ENCODE measurements around the gene FASN. TPM values are rescaled to one million over a fixed set of nuclear protein-coding genes. Genes with fewer than 3 reads are reported as not detected.

Gene FASN
- total RNA-seq, 1 experiment from 2014 or later: 49.5 TPM

DNA sequence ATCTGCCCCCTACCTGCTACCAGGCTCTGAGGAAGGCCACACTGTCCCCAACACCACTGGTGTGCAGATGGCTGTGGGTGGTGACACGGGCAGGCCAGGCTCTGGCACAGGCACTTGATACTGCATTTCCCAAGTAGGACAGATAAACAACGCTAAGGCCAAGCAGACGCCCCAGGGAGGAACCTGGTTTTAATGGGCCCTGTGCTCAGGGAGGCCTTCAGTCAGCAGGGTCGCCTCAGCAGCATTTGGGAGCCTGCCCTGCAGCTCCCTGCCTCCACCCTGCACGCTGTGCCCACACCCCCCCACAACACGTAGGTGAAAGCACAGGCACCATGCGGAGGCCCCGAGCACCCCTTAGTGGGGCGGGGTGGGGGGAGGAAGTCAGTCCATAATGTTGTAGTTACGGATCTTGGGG is 3.3 kb upstream of the FASN start:
- DNase-seq (ENCODE audit: low read depth): no peak

DNA sequence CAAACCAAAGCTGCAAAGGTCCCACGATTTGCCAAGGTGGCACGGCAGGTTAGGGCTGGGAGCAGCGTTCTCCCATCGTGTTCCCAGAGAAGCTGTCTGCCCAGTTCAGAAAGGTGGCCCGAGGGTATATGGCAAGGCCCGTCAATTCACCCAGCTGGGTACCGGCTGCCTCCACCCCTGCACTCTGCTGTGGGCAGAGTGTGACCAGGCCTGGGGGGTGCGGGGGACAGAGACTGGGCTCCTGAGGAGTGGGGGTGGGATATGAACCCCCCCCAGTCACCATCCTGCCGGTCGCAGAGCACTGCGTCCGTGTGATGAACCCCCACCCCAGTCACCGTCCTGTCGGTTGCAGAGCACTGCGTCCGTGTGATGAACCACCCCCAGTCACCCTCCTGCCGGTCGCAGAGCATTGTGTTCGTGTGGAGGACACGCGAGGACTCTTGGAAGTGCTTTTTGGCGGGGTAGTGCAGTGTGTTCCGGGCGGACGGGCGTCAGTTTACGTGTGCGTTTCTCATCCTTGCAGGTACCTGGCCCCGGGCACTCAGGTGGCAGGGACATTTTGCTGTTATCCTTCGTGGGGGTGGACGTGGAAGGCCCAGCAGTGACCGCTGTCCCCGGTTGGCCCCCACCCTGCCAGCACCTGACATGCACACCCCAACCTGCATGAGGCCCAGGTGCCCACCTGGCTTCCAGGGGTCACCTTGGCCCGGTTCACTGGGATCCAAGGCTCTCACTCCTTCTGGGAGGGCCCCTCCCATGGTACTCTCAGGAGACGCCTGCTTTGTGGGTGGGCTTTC is 2.7 kb upstream of the FASN start:
- DNase-seq (ENCODE audit: low read depth): no peak

DNA sequence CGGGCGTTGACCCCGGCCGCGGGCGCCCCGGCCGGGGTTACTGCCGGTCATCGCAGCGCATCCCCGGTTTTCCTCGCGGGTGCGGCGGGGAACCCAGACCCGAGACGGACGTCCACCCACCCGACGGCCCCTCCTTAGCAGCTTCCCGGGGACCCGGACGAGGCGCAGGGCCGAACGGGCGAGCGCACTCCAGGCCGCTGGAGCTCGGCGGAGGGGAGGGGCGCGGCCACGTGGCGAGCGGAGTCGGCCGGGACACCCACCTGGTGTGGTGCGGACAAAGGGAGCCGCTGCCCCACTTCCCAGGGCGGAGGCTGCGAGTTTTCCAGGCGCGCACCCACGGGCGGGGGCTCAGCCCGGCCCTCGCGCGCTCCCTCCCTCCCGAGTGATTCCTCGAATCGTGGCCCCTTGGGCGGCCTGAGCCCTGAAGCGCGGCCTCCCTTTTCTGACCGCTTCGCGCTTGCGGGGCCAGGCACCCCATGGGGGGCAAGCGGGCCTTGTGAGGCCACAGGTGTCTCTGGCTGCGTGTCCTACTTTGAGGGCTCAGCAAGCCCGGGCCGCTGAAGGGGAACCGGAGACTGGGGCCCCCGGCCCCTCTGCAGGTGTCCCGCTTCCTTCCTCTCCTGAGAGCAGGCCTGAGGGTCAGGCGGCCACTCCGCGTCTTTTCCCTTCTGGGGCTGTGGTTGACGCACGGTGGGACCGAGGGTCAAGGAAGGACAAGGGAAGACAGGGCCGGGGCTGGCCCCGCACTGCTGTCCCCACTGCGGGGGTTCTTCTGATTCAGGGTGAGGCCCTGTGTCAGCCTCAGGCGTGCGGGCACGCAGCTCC is 1.1 kb upstream of the FASN start:
- no peak for DNase-seq (ENCODE audit: low read depth)

DNA sequence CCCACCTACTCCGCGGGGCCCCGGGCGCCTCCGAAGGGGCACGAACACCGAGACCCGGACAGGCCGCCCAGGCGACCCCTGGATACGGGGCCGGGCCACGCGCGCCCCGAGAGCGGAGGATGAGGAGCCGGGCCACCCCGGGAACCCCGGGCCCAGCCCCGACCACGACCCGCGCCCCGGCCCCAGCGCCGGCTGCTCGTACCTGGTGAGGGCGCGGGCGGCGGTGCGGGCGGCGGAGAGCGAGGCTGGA is 192 bp downstream of the FASN start:
- DNase-seq (ENCODE audit: low read depth): no peak

DNA sequence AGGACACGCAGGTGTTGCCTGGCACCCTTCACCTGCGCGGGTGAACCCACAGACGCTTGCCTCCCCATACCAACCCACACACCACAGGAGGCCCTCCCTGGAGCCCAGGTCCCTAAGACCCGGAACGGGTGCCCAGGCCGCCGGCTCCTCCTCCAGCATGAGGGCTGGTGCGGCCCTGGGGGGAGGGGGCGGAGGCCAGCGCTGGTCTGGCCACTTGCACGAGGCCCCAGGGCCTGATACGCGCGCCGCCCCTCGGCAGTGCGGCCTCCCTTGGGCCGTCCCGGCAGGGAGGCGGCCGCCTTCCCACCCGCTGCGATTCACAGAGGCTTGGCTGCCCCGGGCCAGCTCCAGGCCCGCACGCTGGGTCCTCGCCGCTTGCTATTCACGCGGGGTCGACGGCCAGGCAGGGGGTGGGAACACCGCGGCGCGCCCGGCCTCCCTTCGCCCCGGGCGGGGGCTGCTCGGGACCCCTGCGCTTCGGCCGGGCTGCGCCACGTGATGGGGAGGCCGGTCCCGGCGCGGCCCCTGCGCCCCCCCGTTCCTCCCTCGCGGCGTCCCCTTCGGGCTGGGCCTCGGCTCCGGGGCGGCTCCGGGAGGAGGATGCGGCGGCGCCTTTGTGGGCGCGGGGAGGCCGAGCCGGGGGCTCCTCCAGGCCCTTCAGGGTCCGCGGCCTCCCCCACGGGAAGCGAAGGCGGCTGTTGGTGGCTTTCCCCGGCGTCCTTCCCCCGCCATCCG is 685 bp downstream of the FASN start:
- peak; percentile 70 for DNase-seq (ENCODE audit: low read depth)

DNA sequence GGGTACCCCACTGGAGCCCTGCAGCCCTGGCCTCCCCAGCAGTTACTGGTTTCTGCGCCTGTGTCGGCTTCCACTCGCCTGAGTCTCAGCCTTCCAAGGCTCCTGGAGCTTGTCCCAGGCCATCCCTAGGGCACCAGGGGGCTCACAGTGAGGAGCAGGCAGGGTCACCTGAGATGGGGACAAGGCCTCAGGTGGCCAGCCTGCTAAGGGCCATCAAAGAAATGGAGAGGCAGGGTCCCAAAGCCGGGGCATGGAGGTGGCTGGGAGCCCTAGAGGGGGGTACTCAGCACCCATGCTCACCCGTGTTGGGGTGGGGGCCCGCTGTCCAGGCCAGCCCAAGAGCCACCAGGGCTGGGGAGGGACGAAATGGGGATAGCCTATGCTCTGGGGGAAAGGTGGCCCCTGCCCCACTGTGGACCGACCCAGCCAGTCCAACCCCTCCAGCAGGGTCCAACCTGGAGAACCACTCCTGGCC is 1.3 kb downstream of the FASN start:
- no peak for DNase-seq (ENCODE audit: low read depth)

DNA sequence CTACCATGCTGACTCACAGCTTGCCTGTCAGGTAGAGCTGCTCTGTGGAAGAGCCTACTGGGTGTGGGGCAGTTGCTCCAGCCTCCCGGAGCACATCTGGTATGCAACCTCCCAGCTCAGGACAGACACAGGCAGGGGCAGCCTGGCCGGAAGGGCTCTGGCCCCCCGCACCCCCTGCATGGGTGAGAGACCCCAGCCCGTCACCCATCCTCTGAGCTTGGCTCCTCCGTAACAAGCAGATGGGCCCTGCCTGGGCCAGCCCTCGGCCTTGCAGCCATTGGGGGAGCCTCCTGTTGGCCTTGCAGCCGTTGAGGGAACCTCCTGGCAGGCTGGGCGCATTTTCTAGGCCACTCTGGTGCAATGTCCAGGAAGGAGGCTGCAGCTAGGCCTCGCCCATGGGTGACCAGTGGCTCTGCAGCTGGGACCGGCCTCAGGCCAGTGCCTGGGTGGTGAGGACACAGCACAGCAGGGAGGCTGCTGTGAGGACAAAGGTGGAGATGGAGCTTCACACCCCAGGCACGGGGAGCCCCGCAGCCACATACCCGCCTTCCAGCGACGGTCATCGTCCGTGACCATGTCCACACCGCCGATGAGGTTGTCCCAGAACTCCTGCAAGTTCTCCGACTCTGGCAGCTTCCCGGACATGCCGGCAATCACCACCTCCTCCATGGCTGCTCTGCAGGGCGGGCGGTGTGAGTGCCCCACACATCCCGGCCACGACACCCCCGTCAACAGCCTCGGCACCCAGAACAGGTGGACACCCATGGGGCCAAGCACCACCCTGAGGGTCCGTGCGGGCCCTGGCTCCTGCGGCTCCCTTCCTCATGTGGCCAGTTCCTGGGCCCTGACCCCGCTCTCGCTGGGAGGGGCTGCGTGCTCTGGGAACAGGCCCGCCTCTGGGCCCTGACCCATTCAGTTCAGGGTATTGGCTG is 2.0 kb downstream of the FASN start:
- no peak for DNase-seq (ENCODE audit: low read depth)

DNA sequence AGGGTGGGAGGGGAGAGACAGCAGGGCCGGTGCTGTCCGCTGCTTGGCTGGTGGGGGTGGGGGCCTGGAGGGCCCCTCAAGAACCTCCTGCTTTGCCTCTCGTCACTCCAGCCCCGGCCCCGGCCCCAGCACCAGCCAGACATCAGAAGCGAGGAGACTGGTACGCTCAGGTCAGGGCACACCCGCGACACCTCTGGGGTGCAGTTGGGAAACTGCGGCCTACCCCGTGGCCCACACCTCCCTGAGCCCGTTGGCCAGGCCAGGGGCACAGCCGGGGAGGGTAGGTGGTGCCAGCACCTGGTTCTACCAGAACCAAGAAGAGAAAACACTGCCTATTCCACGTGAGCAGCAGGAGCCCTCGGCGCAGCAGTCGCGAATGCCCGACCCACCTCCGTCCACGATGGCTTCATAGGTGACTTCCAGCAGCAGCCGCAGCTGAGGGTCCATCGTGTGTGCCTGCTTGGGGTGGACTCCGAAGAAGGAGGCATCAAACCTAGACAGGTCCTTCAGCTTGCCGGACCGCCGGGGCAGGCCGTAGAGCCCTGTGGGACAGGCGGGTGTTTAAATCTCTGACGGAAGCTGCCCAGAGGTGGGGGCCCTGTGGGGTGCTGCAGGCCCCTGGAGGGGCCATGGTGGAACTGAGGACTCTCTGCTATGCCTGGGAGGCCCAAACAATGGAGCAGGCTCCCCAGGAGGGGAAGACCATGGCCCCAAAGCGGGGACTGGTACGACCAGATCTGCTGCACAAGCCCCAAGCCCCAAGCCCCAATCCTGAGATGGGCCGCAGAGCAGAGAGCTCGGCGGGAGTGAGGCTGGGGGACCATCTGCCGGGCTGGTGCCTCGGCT is 2.9 kb downstream of the FASN start:
- no peak for DNase-seq (ENCODE audit: low read depth)

DNA sequence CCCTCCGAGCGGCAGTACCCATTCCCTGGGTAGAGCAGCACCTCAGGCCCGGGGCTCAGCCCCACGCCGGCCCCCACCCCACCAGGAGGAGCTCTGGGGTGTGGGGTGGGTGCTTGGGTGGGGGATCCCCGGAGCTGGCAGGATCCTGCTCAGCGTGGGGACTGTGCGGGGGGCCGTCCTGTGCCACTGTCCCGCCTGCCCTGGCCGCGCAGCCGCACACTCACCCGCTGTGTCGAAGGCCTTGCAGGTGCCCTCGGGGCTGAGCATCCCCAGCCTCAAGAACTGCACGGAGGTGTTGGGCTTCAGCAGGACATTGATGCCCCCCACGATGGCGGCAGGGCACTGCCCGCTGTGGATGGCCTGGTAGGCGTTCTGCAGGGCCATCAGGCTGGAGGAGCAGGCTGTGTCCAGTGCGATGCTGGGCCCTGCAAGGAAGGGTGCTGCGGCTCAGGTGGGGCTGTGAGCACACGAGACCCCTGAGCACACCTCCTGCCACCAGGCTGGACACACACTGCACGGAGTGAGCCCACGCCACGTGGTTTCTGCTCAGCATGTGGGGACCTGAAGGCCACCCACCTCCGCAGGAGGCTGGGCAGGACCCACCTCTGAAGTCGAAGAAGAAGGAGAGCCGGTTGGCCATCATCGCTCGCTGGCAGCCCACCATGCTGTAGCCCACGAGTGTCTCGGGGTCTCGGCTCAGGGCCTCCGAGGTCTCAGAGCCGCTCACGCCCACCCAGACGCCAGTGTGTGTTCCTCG is 4.9 kb downstream of the FASN start:
- no peak for DNase-seq (ENCODE audit: low read depth)

DNA sequence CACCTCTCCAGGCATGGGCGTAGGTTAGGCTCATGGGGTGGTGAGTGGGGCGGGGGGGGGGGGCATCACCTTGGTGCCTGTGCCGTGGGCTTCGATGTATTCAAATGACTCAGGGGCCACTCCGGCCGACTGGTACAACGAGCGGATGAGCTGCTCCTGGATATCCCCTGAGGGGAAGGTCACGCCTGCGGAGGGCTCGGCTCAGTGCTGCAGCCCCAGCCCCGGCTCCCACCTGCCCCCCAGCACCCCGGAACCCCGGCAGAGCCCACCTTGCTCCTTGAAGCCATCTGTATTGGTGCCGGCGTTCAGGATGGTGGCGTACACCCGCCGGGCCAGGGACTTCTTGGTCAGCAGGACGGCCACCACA is 5.4 kb downstream of the FASN start:
- no peak for DNase-seq (ENCODE audit: low read depth)

DNA sequence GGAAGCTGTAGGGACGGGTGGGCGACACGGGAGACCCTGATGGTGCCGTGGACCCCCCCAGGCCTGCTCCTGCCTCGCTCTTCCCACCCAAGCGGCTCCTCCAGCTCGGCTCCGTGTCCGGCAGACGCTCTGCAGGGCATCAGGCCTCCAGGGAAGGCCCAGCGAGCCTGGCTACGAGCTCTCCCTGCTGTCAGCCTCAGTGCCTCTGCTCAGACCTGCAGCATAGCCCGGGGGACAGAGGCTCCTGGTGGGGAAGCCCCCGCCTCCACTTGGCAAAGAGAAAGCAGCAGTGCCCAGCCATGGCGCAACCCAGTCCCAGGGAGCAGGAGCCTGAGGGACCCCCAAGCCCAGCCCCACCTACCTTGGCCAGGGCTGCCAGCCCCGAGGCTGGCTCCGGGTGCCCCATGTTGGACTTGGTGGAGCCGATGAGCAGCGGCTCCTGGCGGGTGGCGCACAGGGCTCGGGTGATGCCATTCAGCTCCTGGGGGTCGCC is 5.9 kb downstream of the FASN start:
- DNase-seq (ENCODE audit: low read depth): no peak

DNA sequence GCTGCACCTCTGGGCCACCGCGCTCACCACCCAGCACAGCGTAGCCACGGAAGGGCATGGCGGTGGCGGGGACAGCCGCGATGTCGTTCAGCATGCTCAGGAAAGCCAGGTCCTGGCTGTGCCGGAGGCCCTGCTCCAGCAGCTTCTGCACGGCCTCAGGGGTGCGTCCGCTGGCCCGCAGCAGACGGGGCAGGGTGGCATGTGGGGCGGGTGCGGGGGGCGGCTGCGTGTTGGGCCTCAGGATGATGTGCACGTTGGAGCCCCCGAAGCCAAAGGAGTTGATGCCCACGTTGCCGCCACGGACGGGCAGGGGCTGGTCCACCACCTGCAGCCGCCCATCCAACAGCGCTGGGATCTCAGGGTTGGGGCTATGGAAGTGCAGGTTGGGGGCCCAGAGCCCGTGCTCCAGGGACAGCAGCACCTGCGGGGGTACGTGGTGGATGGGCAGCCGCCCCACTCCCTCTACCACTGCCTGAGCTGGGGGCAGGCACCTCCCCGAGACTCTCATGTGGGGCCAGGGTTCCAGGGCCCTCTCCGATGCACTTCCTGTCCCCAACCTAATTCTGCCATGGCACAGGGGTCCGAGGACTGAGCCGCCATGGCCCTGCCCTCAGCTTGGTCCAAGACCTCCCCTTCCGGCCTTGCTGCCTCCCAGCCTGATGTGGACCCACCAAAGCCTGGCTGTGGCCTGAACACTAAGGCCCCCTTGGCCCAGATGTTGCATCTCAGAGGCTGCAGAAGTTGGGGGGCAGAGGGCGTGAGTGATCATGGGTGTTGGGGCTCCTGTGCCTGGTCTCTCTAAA is 6.6 kb downstream of the FASN start:
- no peak for DNase-seq (ENCODE audit: low read depth)

DNA sequence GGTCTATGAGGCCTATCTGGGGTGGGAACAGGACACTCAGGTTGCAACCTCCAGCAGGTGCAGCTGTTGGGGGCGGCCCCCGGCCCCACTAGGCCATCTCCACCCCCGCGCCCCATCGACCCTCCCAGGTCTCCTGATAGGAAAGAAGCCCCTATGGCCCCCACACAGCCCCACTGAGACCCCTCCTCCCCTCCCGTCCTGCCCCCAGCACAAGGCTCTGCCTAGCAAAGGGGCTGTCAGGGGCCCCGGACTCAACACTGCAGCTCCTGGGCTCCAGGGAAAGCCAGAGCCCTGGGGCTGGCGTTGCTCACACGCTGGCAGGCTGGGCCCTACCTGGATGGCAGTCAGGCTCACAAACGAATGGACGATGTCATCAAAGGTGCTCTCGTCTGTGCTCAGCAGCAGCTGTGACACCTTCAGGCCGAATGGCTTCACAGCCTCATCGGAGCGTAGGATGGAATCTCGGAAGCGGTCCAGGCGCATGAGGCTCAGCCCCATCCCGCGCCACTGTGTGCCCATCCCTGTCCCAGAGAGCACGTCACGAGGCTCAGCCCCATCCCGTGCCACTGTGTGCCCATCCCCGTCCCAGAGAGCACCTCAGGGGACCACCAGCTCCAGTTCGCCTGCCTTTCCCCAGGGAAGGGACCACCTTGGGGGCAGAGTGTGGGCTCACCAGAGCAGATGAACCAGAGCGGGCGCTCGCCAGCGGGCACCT is 7.3 kb downstream of the FASN start:
- no peak for DNase-seq (ENCODE audit: low read depth)

DNA sequence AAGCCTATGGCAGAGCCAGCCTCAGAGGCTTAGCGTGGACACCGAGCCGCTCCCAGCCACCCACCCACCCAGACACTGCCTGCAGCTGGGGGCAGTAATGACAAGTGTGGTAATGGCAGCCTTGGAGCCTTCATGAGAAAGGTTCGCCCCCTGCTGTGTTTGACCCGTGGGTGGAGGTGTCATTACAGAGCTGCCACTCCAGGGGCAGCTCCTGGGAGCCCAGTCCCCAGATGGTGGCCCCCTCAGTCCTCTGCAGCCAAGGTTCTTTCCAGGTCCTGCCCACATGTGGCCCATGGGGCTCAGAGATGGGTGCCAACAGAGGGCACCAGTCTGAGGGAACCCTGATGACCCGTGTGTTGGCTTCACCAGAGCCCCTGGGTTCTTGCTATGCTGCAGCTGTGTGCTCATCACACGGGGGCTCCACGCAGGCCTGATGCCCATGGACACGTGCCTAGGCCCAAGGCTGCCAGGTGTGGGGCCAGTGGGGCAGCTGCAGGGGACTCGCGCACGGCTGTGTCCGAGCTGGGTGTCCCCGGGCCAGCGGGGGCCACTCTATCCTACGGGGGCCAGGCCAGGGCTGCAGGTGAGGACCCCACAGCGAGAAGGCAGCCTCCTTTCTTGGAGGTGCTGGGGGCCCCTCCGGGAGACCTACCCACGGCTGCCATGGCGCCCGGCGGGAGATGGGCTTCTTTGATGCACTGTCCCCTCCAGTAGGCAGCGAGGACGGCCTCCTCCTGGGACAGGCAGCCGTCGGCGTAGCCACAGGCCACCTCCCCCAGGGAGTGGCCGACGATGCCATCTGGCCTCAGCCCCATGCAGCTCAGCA is 8.1 kb downstream of the FASN start:
- no peak for DNase-seq (ENCODE audit: low read depth)

DNA sequence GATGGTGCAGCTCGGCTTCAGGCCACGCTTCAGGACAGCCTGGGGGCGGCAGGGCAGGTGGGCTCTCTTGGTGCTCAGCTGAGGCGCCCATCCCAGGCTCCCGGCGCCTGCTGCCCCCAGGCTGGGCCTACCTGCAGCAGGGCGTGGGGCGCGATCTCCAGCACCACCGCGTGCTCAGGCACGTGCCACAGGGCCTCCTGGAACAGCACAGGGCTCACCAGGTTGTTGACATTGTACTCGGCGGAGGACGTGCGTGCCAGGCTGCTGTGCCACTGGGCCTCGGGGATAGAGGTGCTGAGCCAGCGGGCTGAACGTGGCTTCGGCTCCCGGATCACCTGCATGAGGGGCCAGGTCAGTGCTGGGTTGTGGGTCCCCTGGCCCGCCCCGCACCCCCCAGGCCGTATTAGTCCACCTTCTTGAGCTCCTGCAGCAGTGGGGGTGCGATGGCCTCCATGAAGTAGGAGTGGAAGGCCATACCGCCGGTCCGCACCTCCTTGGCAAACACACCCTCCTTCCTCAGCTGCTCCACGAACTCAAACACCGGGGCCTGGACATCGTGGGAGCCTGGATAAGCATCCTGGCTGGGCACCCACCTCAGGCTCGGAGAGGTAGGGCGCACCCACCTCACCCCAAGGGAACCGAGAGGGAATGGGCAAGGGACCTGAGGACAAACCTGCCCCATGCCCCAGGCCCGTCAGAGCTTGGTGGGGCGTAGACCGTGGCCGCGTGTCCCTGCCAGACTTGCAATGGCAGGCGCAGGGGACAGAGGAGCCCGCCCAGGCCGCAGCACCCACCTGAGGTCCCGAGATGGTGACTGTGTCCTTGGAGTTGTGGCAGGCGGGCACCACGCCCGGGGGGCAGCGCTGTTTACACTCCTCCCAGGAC is 9.0 kb downstream of the FASN start:
- DNase-seq (ENCODE audit: low read depth): no peak

Data from Daoy (cell line).